Endometrial microvascular endothelial cells (primary cell): ENCODE measurements around the gene NDRG4. TPM values are rescaled to one million over a fixed set of nuclear protein-coding genes. Genes with fewer than 3 reads are reported as not detected.

Experiments
- in situ Hi-C: cut with HindIII; loops from 2 replicates; pipeline ENCODE4 v1.10.0; 2017; ENCODE audit warnings: low sequenced_read_pairs, low pct_unique_long_range_greater_than_20kb; ENCODE audit errors: inconsistent ontology term
- total RNA-seq: library from RNA; depleted of rRNA; stranded (reverse); fragments of >200 nt; gene quantifications from one replicate; pipeline ENCODE4 v1.2.3, GENCODE V29; 2015; ENCODE audit errors: inconsistent ontology term

Gene NDRG4
- total RNA-seq, 1 donor from 2014 or later, result 20.8 TPM

GRCh38 chr16:58462997-58463941 lies 36.7 kb upstream of the NDRG4 start:
- in situ Hi-C loops, result loop anchor here (25.0 kb wide), 1 partner anchor 126 kb away; no protein-coding TSS in a partner anchor

- in situ Hi-C loops, result loop anchor here (25.0 kb wide), 1 partner anchor 127 kb away; no protein-coding TSS in a partner anchor
Observed at GRCh38 chr16:58464047-58464915, 35.7 kb upstream of the NDRG4 start.

- in situ Hi-C loops, result loop anchor here (25.0 kb wide), 1 partner anchor 128 kb away; no protein-coding TSS in a partner anchor
Observed at GRCh38 chr16:58464916-58465731, 34.8 kb upstream of the NDRG4 start.

GRCh38 chr16:58465817-58466216 lies 34.1 kb upstream of the NDRG4 start:
- in situ Hi-C loops, result loop anchor here (25.0 kb wide), 1 partner anchor 129 kb away; no protein-coding TSS in a partner anchor

GRCh38 chr16:58466396-58466795 lies 33.5 kb upstream of the NDRG4 start:
- in situ Hi-C loops, result loop anchor here (25.0 kb wide), 1 partner anchor 129 kb away; no protein-coding TSS in a partner anchor

- in situ Hi-C loops, result loop anchor here (25.0 kb wide), 1 partner anchor 131 kb away; no protein-coding TSS in a partner anchor
Observed at GRCh38 chr16:58467905-58468304, 32.0 kb upstream of the NDRG4 start.

GRCh38 chr16:58471209-58471975 lies 28.6 kb upstream of the NDRG4 start:
- in situ Hi-C loops, result loop anchor here (25.0 kb wide), 1 partner anchor 134 kb away; no protein-coding TSS in a partner anchor

- in situ Hi-C loops, result loop anchor here (25.0 kb wide), 1 partner anchor 135 kb away; no protein-coding TSS in a partner anchor
Observed at GRCh38 chr16:58472266-58472665, 27.7 kb upstream of the NDRG4 start.

GRCh38 chr16:58472827-58473226 lies 27.1 kb upstream of the NDRG4 start:
- in situ Hi-C loops, result loop anchor here (25.0 kb wide), 1 partner anchor 136 kb away; no protein-coding TSS in a partner anchor

GRCh38 chr16:58474296-58474695 lies 25.6 kb upstream of the NDRG4 start:
- in situ Hi-C loops, result loop anchor here (25.0 kb wide), 1 partner anchor 137 kb away; no protein-coding TSS in a partner anchor

- in situ Hi-C loops, result no loop called here
Observed at GRCh38 chr16:58475091-58475619, 24.8 kb upstream of the NDRG4 start.

GRCh38 chr16:58476791-58477190 lies 23.2 kb upstream of the NDRG4 start:
- in situ Hi-C loops, result no loop called here

- in situ Hi-C loops, result no loop called here
Observed at GRCh38 chr16:58478427-58478826, 21.5 kb upstream of the NDRG4 start.

- in situ Hi-C loops, result no loop called here
Observed at GRCh38 chr16:58481226-58481869, 18.6 kb upstream of the NDRG4 start.

- in situ Hi-C loops, result no loop called here
Observed at GRCh38 chr16:58481931-58482330, 18.0 kb upstream of the NDRG4 start.

- in situ Hi-C loops, result no loop called here
Observed at GRCh38 chr16:58485184-58485887, 14.6 kb upstream of the NDRG4 start.
